H9 (cell line): ENCODE results near the gene LHFPL6. TPM values are rescaled to one million over a fixed set of nuclear protein-coding genes. Genes with fewer than 3 reads are reported as not detected.

Experiments
- DNase-seq: peaks from one replicate; pipeline ENCODE4 v3.0.0-alpha.2; 2017
- H2AFZ ChIP-seq: one replicate; pipeline ENCODE4 v1.6.1; 2013; ENCODE audit warnings: mild to moderate bottlenecking, low read length, control low read depth, moderate library complexity
- H2AK5ac ChIP-seq: 2 replicates; pipeline ENCODE4 v1.6.1; 2013; ENCODE audit warnings: low read length, control low read depth, mixed read lengths; ENCODE audit not compliant: insufficient read length
- H2BK120ac ChIP-seq: one replicate; pipeline ENCODE4 v1.6.1; 2013; ENCODE audit warnings: low read depth, mild to moderate bottlenecking, low read length, control low read depth, inconsistent platforms; ENCODE audit not compliant: poor library complexity, severe bottlenecking
- H2BK12ac ChIP-seq: 2 replicates; pipeline ENCODE4 v1.6.1; 2013; ENCODE audit warnings: low read length, control low read depth, mixed read lengths, low read depth; ENCODE audit not compliant: insufficient read length
- H2BK15ac ChIP-seq: 2 replicates; pipeline ENCODE4 v1.6.1; 2013; ENCODE audit warnings: low read depth, low read length, control low read depth
- H2BK20ac ChIP-seq: one replicate; pipeline ENCODE4 v1.6.1; 2013; ENCODE audit warnings: low read depth, mild to moderate bottlenecking, low read length, control low read depth, inconsistent platforms; ENCODE audit not compliant: poor library complexity, severe bottlenecking
- H2BK5ac ChIP-seq: 2 replicates; pipeline ENCODE4 v1.6.1; 2013; ENCODE audit warnings: low read length, control low read depth, mixed read lengths; ENCODE audit not compliant: insufficient read length
- H3K14ac ChIP-seq: 2 replicates; pipeline ENCODE4 v1.6.1; 2013; ENCODE audit warnings: low read length, control low read depth; ENCODE audit not compliant: insufficient read depth
- H3K18ac ChIP-seq: 2 replicates; pipeline ENCODE4 v1.6.1; 2013; ENCODE audit warnings: low read depth, mild to moderate bottlenecking, mixed read lengths, low read length, control low read depth; ENCODE audit not compliant: insufficient read length
- H3K23ac ChIP-seq: 2 replicates; pipeline ENCODE4 v1.6.1; 2013; ENCODE audit warnings: low read length, control low read depth, mixed read lengths, low read depth; ENCODE audit not compliant: insufficient read length
- H3K23me2 ChIP-seq: 2 replicates; pipeline ENCODE4 v1.6.1; 2013; ENCODE audit warnings: low read depth, mild to moderate bottlenecking, mixed read lengths, low read length, control low read depth; ENCODE audit not compliant: insufficient read length, poor library complexity, severe bottlenecking
- H3K27ac ChIP-seq: 2 replicates; pipeline ENCODE4 v1.5.1; 2013; ENCODE audit warnings: low read length, control low read depth, mixed read lengths, low read depth; ENCODE audit not compliant: insufficient read length
- H3K27me3 ChIP-seq: 2 replicates; pipeline ENCODE4 v1.6.1; 2013; ENCODE audit warnings: low read length, control low read depth, inconsistent platforms; ENCODE audit not compliant: insufficient read depth
- H3K4ac ChIP-seq: 2 replicates; pipeline ENCODE4 v1.6.1; 2013; ENCODE audit warnings: low read depth, mild to moderate bottlenecking, control low read depth, inconsistent platforms, low read length, moderate library complexity
- H3K4me1 ChIP-seq: 2 replicates; pipeline ENCODE4 v1.6.1; 2013; ENCODE audit warnings: low read length, control low read depth, inconsistent platforms; ENCODE audit not compliant: insufficient read depth
- H3K4me2 ChIP-seq: 2 replicates; pipeline ENCODE4 v1.6.1; 2013; ENCODE audit warnings: low read length, control low read depth, mixed read lengths; ENCODE audit not compliant: insufficient read length, insufficient read depth
- H3K56ac ChIP-seq: 2 replicates; pipeline ENCODE4 v1.6.1; 2013; ENCODE audit warnings: low read depth, mild to moderate bottlenecking, mixed read lengths, low read length, control low read depth; ENCODE audit not compliant: insufficient read length
- H3K79me1 ChIP-seq: 2 replicates; pipeline ENCODE4 v1.6.1; 2013; ENCODE audit warnings: low read depth, mild to moderate bottlenecking, moderate library complexity, low read length, control low read depth, inconsistent platforms; ENCODE audit not compliant: insufficient read depth, poor library complexity, severe bottlenecking
- H3K79me2 ChIP-seq: 2 replicates; pipeline ENCODE4 v1.6.1; 2013; ENCODE audit warnings: low read length, control low read depth, inconsistent platforms; ENCODE audit not compliant: insufficient read depth
- H3K9ac ChIP-seq: 2 replicates; pipeline ENCODE4 v1.6.1; 2013; ENCODE audit warnings: low read length, control low read depth, mixed read lengths; ENCODE audit not compliant: insufficient read length; ENCODE audit errors: extremely low read depth
- H3K9me3 ChIP-seq: one replicate; pipeline ENCODE4 v1.6.1; 2013; ENCODE audit warnings: low read depth, low read length, inconsistent platforms; ENCODE audit not compliant: control insufficient read depth
- H3T11ph ChIP-seq: one replicate; pipeline ENCODE4 v1.6.1; 2013; ENCODE audit warnings: mild to moderate bottlenecking, low read length, control low read depth, inconsistent platforms
- H4K20me1 ChIP-seq: one replicate; pipeline ENCODE4 v1.6.1; 2013; ENCODE audit not compliant: control insufficient read depth, insufficient read length, insufficient read depth
- H4K5ac ChIP-seq: 2 replicates; pipeline ENCODE4 v1.6.1; 2013; ENCODE audit warnings: low read depth, mild to moderate bottlenecking, mixed read lengths, low read length, control low read depth; ENCODE audit not compliant: insufficient read length
- H4K8ac ChIP-seq: replicated peaks from 2 replicates; pipeline ENCODE4 v1.6.1; 2013; ENCODE audit warnings: low read length, control low read depth, mixed read lengths, low read depth; ENCODE audit not compliant: insufficient read length
- H4K91ac ChIP-seq: 2 replicates; pipeline ENCODE4 v1.6.1; 2013; ENCODE audit warnings: low read depth, mild to moderate bottlenecking, moderate library complexity, mixed read lengths, low read length, control low read depth; ENCODE audit not compliant: insufficient read length
- H3K27ac Mint-ChIP-seq, 3 experiments: 2 replicates in 2 of 3; 3 replicates in 1 of 3; pipeline ENCODE4 v1.8.0; 2020 to 2021; ENCODE audit warnings: mixed read lengths in 3 of 3, mild to moderate bottlenecking in 1 of 3, moderate library complexity in 1 of 3
- H3K27me3 Mint-ChIP-seq: 2 replicates; pipeline ENCODE4 v1.8.0; 2021; ENCODE audit warnings: low read depth, mild to moderate bottlenecking, moderate library complexity, mixed read lengths
- H3K36me3 Mint-ChIP-seq, 3 experiments: 2 replicates in 2 of 3; 3 replicates in 1 of 3; pipeline ENCODE4 v1.8.0; 2020 to 2021; ENCODE audit warnings: low read depth in 3 of 3, mixed read lengths in 3 of 3; ENCODE audit not compliant: insufficient read depth in 1 of 3
- H3K4me1 Mint-ChIP-seq, 2 experiments: 2 replicates each; pipeline ENCODE4 v1.8.0; 2020; ENCODE audit warnings: mixed read lengths in 2 of 2
- H3K4me3 Mint-ChIP-seq, 2 experiments: 2 replicates in 1 of 2; 3 replicates in 1 of 2; pipeline ENCODE4 v1.8.0; 2020 to 2021; ENCODE audit warnings: mild to moderate bottlenecking in 2 of 2, mixed read lengths in 2 of 2, moderate library complexity in 1 of 2
- H3K9me3 Mint-ChIP-seq, 2 experiments: 2 replicates in 1 of 2; 3 replicates in 1 of 2; pipeline ENCODE4 v1.8.0; 2020; ENCODE audit warnings: mild to moderate bottlenecking in 2 of 2, mixed read lengths in 2 of 2, moderate library complexity in 1 of 2
- WGBS: extraction: QIAGEN DNeasy Blood & Tissue Kit; methylation state at CpG from one replicate; pipeline ENCODE4 v1.1.7; 2013; ENCODE audit warnings: missing lambda C conversion rate, low lambda C conversion rate, mixed read lengths; ENCODE audit not compliant: insufficient read length; ENCODE audit errors: extremely low coverage; 5-methylcytosine and 5-hydroxymethylcytosine counted together
- total RNA-seq: library from RNA; stranded (reverse); gene quantifications from 2 replicates; pipeline ENCODE4 v1.2.1, GENCODE V29; 2021
- TF ChIP-seq, protein P1 (sequence below): fragments of 200-600 bp; sonication (generic); conservative IDR thresholded peaks from 3 replicates; pipeline ENCODE4 v1.8.0; 2021; ENCODE audit warnings: antibody characterized with exemption, mild to moderate bottlenecking

LHFPL6 gene
- total RNA-seq, 1 experiment from 2014 or later: 3.5 TPM

DNA sequence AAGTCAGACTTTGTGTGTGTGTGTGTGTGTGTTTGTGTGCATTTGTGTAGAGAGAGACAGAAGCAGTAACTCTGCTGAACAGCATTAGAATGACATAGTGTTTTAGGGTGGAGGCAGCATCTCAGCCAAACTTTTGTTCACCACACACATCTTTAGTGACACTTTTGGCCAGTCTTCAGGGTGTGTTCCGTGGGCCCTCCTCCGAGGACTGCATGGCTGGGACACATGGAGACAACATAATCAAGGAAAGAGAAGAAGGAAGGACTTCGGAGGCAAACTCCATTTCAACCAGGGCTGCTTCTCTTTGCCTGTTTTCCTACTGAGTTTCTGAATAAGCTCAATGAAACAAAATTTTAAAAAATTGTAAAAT, 205.1 kb downstream of the LHFPL6 start:
- no peak overlapping the region for H3K27ac Mint-ChIP-seq
- no peak overlapping the region for H3K4ac ChIP-seq
- no peak overlapping the region for H2AFZ ChIP-seq
- H3K4me2 ChIP-seq: no peak overlapping the region
- H4K91ac ChIP-seq: no peak overlapping the region
- H3K14ac ChIP-seq: no peak overlapping the region
- H3K27me3 Mint-ChIP-seq: peaks cover 77% of the 10 kb centered on the region
- no peak overlapping the region for H3K18ac ChIP-seq
- no peak overlapping the region for H2AK5ac ChIP-seq
- no peak overlapping the region for H3K23ac ChIP-seq
- no peak overlapping the region for H4K5ac ChIP-seq
- no peaks in the 10 kb centered on the region for H3K36me3 Mint-ChIP-seq
- peaks cover 7% of the 10 kb centered on the region; the same call in 1 of the 2 replicates for H3K4me1 ChIP-seq
- no peaks in the 10 kb centered on the region for H3K9me3 ChIP-seq
- H2BK15ac ChIP-seq: no peak overlapping the region
- H4K20me1 ChIP-seq: no peaks in the 10 kb centered on the region
- no peak overlapping the region for H3K4me3 Mint-ChIP-seq
- WGBS: no CpG with 5 or more reads among the region's 3 CpGs
- no peak overlapping the region for H2BK120ac ChIP-seq
- no peak overlapping the region for H2BK5ac ChIP-seq
- H3K27me3 ChIP-seq: peaks cover 8% of the 10 kb centered on the region; the same call in 1 of the 2 replicates
- H3K56ac ChIP-seq: no peak overlapping the region
- no peaks in the 10 kb centered on the region for H3K79me1 ChIP-seq
- no peaks in the 10 kb centered on the region for H3K79me2 ChIP-seq
- H3K27ac ChIP-seq: no peak overlapping the region
- no peaks in the 10 kb centered on the region for H3K9me3 Mint-ChIP-seq
- TF ChIP-seq, protein P1, sequence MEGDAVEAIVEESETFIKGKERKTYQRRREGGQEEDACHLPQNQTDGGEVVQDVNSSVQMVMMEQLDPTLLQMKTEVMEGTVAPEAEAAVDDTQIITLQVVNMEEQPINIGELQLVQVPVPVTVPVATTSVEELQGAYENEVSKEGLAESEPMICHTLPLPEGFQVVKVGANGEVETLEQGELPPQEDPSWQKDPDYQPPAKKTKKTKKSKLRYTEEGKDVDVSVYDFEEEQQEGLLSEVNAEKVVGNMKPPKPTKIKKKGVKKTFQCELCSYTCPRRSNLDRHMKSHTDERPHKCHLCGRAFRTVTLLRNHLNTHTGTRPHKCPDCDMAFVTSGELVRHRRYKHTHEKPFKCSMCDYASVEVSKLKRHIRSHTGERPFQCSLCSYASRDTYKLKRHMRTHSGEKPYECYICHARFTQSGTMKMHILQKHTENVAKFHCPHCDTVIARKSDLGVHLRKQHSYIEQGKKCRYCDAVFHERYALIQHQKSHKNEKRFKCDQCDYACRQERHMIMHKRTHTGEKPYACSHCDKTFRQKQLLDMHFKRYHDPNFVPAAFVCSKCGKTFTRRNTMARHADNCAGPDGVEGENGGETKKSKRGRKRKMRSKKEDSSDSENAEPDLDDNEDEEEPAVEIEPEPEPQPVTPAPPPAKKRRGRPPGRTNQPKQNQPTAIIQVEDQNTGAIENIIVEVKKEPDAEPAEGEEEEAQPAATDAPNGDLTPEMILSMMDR: no peak
- no peak overlapping the region for H3K9ac ChIP-seq
- H2BK20ac ChIP-seq: no peak overlapping the region
- no peak overlapping the region for H4K8ac ChIP-seq
- H3K4me1 Mint-ChIP-seq: peaks cover 10% of the 10 kb centered on the region in 2 experiments
- no peak overlapping the region for H2BK12ac ChIP-seq
- no peak overlapping the region for H3T11ph ChIP-seq
- DNase-seq: no peak
- H3K23me2 ChIP-seq: no peaks in the 10 kb centered on the region
